GM12873 (cell line): ENCODE data around the gene FAM3C.

Experiments
- TF ChIP-seq, protein P1 (sequence below): IDR thresholded peaks from 2 replicates; pipeline ENCODE4 v1.5.1; 2012; ENCODE audit warnings: low read depth, mild to moderate bottlenecking, moderate library complexity, low read length, control low read depth; ENCODE audit not compliant: insufficient read depth; ENCODE audit errors: missing control alignments

Gene FAM3C

DNA sequence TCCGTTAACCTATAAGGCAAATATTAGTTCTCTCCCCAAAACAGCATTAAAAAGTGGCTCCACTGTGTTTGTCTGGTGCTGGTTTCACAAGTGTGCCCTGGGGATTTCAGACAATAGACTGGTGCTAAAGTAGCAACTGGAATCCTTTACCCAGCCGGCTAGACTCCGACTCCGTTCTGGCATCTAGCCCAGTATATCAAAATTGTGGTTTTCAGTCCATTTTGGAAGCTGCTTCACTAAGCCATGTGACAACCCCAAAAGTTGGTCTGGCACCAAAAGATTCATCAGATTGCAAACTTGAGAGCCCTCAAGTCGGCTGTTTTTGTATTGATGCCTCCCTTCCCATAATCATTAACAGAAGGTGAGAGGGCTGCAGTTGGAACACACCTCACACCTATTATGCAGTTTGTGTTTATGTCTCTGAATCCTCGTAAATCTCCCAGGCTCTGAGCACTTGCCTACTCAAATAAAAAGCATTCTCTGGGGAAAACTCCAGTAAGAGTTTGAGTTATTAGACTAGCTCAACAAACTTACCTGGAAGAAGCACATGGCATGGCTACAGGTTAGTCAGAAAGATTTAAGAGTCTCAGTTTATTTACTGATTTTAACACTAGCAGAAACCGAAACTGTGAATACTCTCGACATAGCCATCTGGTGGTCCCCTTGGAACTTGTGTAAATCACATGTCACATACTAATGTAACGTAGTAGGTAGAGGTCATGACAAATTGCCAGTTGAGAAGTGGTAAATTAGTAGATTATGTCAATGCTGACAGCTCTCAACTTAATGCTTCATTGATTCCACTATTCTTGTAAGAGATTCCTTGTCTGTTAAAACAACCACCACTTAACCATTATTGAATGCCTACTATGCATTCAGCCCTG, 82.1 kb downstream of the FAM3C start:
- TF ChIP-seq, protein P1, sequence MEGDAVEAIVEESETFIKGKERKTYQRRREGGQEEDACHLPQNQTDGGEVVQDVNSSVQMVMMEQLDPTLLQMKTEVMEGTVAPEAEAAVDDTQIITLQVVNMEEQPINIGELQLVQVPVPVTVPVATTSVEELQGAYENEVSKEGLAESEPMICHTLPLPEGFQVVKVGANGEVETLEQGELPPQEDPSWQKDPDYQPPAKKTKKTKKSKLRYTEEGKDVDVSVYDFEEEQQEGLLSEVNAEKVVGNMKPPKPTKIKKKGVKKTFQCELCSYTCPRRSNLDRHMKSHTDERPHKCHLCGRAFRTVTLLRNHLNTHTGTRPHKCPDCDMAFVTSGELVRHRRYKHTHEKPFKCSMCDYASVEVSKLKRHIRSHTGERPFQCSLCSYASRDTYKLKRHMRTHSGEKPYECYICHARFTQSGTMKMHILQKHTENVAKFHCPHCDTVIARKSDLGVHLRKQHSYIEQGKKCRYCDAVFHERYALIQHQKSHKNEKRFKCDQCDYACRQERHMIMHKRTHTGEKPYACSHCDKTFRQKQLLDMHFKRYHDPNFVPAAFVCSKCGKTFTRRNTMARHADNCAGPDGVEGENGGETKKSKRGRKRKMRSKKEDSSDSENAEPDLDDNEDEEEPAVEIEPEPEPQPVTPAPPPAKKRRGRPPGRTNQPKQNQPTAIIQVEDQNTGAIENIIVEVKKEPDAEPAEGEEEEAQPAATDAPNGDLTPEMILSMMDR, result peak; percentile 12

DNA sequence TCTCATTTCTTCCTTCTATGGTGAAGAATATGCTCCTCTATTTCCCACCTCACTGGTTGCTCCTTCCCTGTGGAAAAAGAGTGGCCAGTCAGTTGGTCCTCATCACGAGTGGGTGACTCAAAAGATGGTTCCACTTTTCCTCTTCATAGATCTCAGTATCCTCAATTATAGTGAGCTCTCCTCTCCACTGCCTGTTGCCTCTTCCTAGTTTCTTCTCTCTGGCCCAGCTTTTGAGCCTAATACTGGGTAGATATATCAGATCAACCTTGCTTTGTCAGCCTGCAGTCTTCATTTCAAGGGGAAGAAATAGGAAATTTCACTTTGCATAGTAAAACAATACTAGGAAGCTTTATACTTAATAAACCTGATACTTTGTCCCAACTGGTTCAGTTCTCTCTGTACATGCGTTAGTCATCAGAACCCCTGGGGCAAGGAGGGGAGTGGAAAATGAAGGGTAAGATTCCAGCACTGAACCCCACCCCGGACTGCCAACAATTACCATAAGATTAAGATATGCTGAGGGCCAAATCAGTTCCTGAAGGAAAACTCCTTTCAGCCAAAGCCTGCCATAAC, 82.8 kb downstream of the FAM3C start:
- TF ChIP-seq, protein P1, result no peak

DNA sequence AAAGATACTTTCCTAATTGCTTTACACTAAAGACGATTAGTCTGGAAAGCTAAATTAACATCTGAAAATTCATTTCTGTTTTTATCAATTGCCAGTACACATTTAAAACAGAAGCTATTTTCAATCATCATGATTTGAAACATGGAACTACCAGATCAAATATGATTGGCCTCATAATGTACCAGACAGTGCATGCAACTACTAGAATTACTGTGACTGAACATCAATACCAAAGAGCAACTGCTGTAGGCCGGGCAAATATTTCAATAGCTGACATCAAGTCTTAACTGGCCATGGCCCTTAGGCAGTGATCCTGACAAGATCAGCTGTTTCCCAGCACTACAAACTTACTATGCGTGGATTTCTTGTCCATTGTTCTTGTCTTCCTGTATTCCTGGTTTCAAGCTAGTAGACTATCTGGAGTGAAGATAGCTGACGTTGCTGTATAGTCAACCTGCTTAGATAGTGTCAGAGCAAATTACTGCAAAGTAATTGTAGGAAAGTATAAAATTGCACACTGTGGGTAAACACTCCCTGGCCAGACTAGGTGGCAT, 89.0 kb downstream of the FAM3C start:
- TF ChIP-seq, protein P1, result no peak

DNA sequence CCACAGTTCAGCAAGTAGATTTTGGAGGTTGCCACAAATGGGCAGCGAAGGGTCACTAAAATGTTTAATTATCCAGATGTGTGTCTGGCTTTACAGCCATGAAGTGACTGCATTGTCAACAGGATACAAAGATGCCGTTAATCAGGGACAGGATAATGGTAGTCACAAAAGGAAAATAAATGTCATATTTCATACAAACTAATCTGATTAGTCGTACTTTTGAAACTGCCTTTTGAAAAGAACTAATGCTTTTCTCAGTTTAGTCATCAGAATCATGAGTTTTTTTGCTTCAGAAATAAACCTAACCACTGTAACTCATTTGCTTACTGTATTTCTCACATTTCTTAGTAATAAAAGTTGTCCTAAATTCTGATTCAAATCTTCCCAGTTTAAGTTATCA, 89.5 kb downstream of the FAM3C start:
- TF ChIP-seq, protein P1, result no peak

DNA sequence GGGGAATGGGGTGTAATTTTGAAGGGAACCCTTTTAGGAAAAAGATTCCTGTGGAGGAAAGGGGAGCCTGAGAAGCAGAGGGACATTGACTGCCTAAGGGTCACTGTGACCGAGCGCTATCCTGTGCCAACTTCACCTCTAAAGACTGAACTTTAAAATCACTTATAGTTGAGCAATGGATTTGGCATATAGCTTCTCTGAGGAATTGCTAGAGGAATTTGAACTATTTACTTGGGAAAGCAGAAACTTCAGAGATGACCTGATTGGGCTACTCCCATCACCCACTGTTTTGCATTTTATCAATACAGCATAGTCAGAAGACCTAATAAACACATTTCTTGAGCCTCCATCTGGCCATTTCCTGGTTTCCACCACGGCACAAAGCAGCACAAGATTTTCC, 91.0 kb downstream of the FAM3C start:
- TF ChIP-seq, protein P1, result no peak

DNA sequence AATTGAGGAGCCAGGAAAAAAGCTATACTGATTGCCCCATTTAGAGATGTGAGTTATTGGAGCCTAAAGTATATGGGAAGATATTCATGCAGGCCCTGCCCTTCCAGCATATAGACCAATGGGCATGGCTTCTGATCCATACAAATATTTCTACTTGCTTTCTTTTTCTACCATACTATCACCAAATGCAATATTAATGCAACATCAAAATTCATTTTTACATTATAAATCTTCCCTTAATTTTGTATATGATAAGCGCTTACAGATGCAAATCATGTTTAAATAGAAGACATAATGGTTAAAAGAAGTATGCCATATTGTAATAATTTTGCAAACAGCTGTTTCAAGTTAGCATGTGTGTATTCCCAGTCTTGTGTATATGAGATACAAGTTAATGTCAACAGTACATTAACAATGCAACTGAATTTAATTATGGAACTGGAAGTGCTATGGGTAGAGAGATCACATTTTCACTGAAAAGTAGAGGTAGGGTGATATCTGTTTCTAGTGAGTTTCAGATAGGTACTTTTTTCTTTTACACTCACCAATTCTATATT, 91.9 kb downstream of the FAM3C start:
- TF ChIP-seq, protein P1, result no peak
